ENCODE measurements around the gene DEFB123.
"Not testable (repeated sequence)": the region's sequence is repeated elsewhere in the genome, so short reads cannot be mapped to it uniquely, and the experiment has no call there.

DEFB123 gene
- 0 reads per million in 9 experiments for total RNA-seq

GRCh38 chr20:31440012-31440659, at the start of gene DEFB123:
Gene DEFB123 (plus strand): TSS chr20:31440632. CDS start chr20:31440699, 67 bp downstream.
- Mint-ChIP-seq H3K4me1 (ENCODE audit: low read depth in 2 of 2) (no peaks in the 10 kb centered on the region), H3K4me3 (no peak within 1 kb of the TSS), H3K27me3 (peaks cover 7 to 22% of the 10 kb centered on the region in 2 donors), H3K36me3 (ENCODE audit: insufficient read depth) (no peaks in the 10 kb centered on the region), H3K27ac (no peak within 1 kb of the TSS), H3K9me3 (no peaks in the 10 kb centered on the region)
- DNase-seq (no peak), ATAC-seq (replicated peaks) (no peak)

GRCh38 chr20:31392836-31393235, 47.6 kb upstream of the DEFB123 start:
- Mint-ChIP-seq H3K4me3 (no peak overlapping the region), H3K9me3 (peaks cover 0 to 2% of the 10 kb centered on the region in 2 donors), H3K4me1 (ENCODE audit: low read depth in 2 of 2) (no peaks in the 10 kb centered on the region), H3K36me3 (ENCODE audit: insufficient read depth) (no peaks in the 10 kb centered on the region), H3K27ac (no peak overlapping the region), H3K27me3 (peaks cover 35 to 45% of the 10 kb centered on the region in 2 donors)
- DNase-seq = no peak
- ATAC-seq (replicated peaks) = no peak

- no peak for DNase-seq
- Mint-ChIP-seq H3K4me1 (ENCODE audit: low read depth in 2 of 2) (no peaks in the 10 kb centered on the region), H3K4me3 (no peak overlapping the region), H3K36me3 (ENCODE audit: insufficient read depth) (no peaks in the 10 kb centered on the region), H3K27ac (no peak overlapping the region), H3K9me3 (peaks cover 0 to 2% of the 10 kb centered on the region in 2 donors), H3K27me3 (peaks cover 21 to 39% of the 10 kb centered on the region in 2 donors)
- no peak for ATAC-seq (replicated peaks)
These were observed 45.5 kb upstream of the DEFB123 start for GRCh38 chr20:31394900-31395299.

- Mint-ChIP-seq H3K9me3 (no peaks in the 10 kb centered on the region), H3K27me3 (peaks cover 7 to 21% of the 10 kb centered on the region in 2 donors), H3K4me1 (ENCODE audit: low read depth in 2 of 2) (no peaks in the 10 kb centered on the region), H3K36me3 (ENCODE audit: insufficient read depth) (peaks cover 2% of the 10 kb centered on the region), H3K27ac (no peak overlapping the region), H3K4me3 (no peak overlapping the region)
- DNase-seq = no peak
- ATAC-seq (replicated peaks) = no peak
These were observed 36.5 kb upstream of the DEFB123 start for GRCh38 chr20:31403886-31404285.

GRCh38 chr20:31406115-31406514, 34.3 kb upstream of the DEFB123 start, which contains the start of gene DEFB121:
Gene DEFB121 (minus strand): TSS chr20:31406215. CDS start chr20:31406152, 63 bp downstream.
- H3K4me3 Mint-ChIP-seq = no peak within 1 kb of the TSS
- DNase-seq (no peak), ATAC-seq (replicated peaks) (no peak)
- H3K4me1 Mint-ChIP-seq (ENCODE audit: low read depth in 2 of 2) = no peaks in the 10 kb centered on the region
- H3K36me3 Mint-ChIP-seq (ENCODE audit: insufficient read depth) = peaks cover 2% of the 10 kb centered on the region
- H3K27ac Mint-ChIP-seq = no peak within 1 kb of the TSS
- peaks cover 7 to 11% of the 10 kb centered on the region in 2 donors for H3K27me3 Mint-ChIP-seq
- H3K9me3 Mint-ChIP-seq = no peaks in the 10 kb centered on the region

- Mint-ChIP-seq H3K9me3 (no peaks in the 10 kb centered on the region), H3K4me3 (no peak overlapping the region), H3K27ac (no peak overlapping the region), H3K4me1 (ENCODE audit: low read depth in 2 of 2) (no peaks in the 10 kb centered on the region), H3K27me3 (peaks cover 11 to 21% of the 10 kb centered on the region in 2 donors), H3K36me3 (ENCODE audit: insufficient read depth) (peaks cover 2% of the 10 kb centered on the region)
- no peak for DNase-seq
- ATAC-seq (replicated peaks) = no peak
These were observed 30.4 kb upstream of the DEFB123 start for GRCh38 chr20:31410011-31410410.

GRCh38 chr20:31414381-31414780, 26.1 kb upstream of the DEFB123 start:
- no peak for DNase-seq
- no peaks in the 10 kb centered on the region for H3K36me3 Mint-ChIP-seq (ENCODE audit: insufficient read depth)
- H3K27me3 Mint-ChIP-seq = peaks cover 8 to 14% of the 10 kb centered on the region in 2 donors
- no peaks in the 10 kb centered on the region for H3K9me3 Mint-ChIP-seq
- no peak overlapping the region for H3K27ac Mint-ChIP-seq
- H3K4me3 Mint-ChIP-seq = no peak overlapping the region
- no peaks in the 10 kb centered on the region for H3K4me1 Mint-ChIP-seq (ENCODE audit: low read depth in 2 of 2)
- no peak for ATAC-seq (replicated peaks)

- no peaks in the 10 kb centered on the region for H3K9me3 Mint-ChIP-seq
- no peak for ATAC-seq (replicated peaks)
- H3K36me3 Mint-ChIP-seq (ENCODE audit: insufficient read depth) = no peaks in the 10 kb centered on the region
These were observed 24.8 kb upstream of the DEFB123 start for GRCh38 chr20:31415653-31416052.

GRCh38 chr20:31418307-31418706, 22.1 kb upstream of the DEFB123 start:
- ATAC-seq (replicated peaks) = no peak
- H3K4me3 Mint-ChIP-seq = no peak overlapping the region
- H3K9me3 Mint-ChIP-seq = no peaks in the 10 kb centered on the region
- no peaks in the 10 kb centered on the region for H3K36me3 Mint-ChIP-seq (ENCODE audit: insufficient read depth)
- no peak for DNase-seq
- H3K27ac Mint-ChIP-seq = no peak overlapping the region
- peaks cover 14% of the 10 kb centered on the region in 2 donors for H3K27me3 Mint-ChIP-seq
- H3K4me1 Mint-ChIP-seq (ENCODE audit: low read depth in 2 of 2) = no peaks in the 10 kb centered on the region

More at GRCh38 chr20:31415653-31416052, 24.8 kb upstream of the DEFB123 start:
- H3K4me3 Mint-ChIP-seq = no peak overlapping the region
- no peak for DNase-seq
- H3K27ac Mint-ChIP-seq = no peak overlapping the region
- H3K4me1 Mint-ChIP-seq (ENCODE audit: low read depth in 2 of 2) = no peaks in the 10 kb centered on the region
- H3K27me3 Mint-ChIP-seq = peaks cover 14% of the 10 kb centered on the region in 2 donors

- H3K36me3 Mint-ChIP-seq (ENCODE audit: insufficient read depth) = no peaks in the 10 kb centered on the region
- no peak overlapping the region for H3K27ac Mint-ChIP-seq
- H3K4me3 Mint-ChIP-seq = no peak overlapping the region
- H3K4me1 Mint-ChIP-seq (ENCODE audit: low read depth in 2 of 2) = no peaks in the 10 kb centered on the region
- H3K9me3 Mint-ChIP-seq = no peaks in the 10 kb centered on the region
- DNase-seq (no peak), ATAC-seq (replicated peaks) (no peak)
- peaks cover 7 to 17% of the 10 kb centered on the region in 2 donors for H3K27me3 Mint-ChIP-seq
These were observed 14.6 kb upstream of the DEFB123 start for GRCh38 chr20:31425797-31426196.

GRCh38 chr20:31426891-31427551, 13.4 kb upstream of the DEFB123 start:
- peaks cover 7 to 19% of the 10 kb centered on the region in 2 donors for H3K27me3 Mint-ChIP-seq
- not testable (repeated sequence) for H3K4me3 Mint-ChIP-seq; H3K27ac Mint-ChIP-seq; H3K36me3 Mint-ChIP-seq (ENCODE audit: insufficient read depth); H3K9me3 Mint-ChIP-seq; ATAC-seq (replicated peaks); DNase-seq; H3K4me1 Mint-ChIP-seq (ENCODE audit: low read depth in 2 of 2)

- not testable (repeated sequence) for H3K4me3 Mint-ChIP-seq; DNase-seq; H3K9me3 Mint-ChIP-seq; H3K36me3 Mint-ChIP-seq (ENCODE audit: insufficient read depth); H3K27ac Mint-ChIP-seq; H3K4me1 Mint-ChIP-seq (ENCODE audit: low read depth in 2 of 2); ATAC-seq (replicated peaks)
- peaks cover 11 to 24% of the 10 kb centered on the region in 2 donors for H3K27me3 Mint-ChIP-seq
These were observed 12.9 kb upstream of the DEFB123 start for GRCh38 chr20:31427576-31427975.

- no peaks in the 10 kb centered on the region for H3K36me3 Mint-ChIP-seq (ENCODE audit: insufficient read depth)
- H3K9me3 Mint-ChIP-seq = no peaks in the 10 kb centered on the region
- no peak overlapping the region for H3K27ac Mint-ChIP-seq
- no peaks in the 10 kb centered on the region for H3K4me1 Mint-ChIP-seq (ENCODE audit: low read depth in 2 of 2)
- DNase-seq = no peak
- ATAC-seq (replicated peaks) = no peak
- H3K4me3 Mint-ChIP-seq = no peak overlapping the region
- H3K27me3 Mint-ChIP-seq = peaks cover 29 to 31% of the 10 kb centered on the region in 2 donors
These were observed 9.8 kb upstream of the DEFB123 start for GRCh38 chr20:31430568-31431115.
